GM23338 (cell line): ENCODE measurements around the gene MGLL. TPM values are rescaled to one million over a fixed set of nuclear protein-coding genes. Genes with fewer than 3 reads are reported as not detected.

Experiments
- ATAC-seq: fragments of 200-7000 bp; cut with Tn5 transposase; 3 replicates; pipeline ENCODE4 v1.9.1; 2020
- DNase-seq: peaks from one replicate; pipeline ENCODE4 v3.0.0-alpha.2; 2015; ENCODE audit warnings: low spot score
- H2AFZ ChIP-seq: fragments of 200-600 bp; sonication (generic); 2 replicates; pipeline ENCODE4 v1.8.0; 2016; ENCODE audit warnings: antibody characterized with exemption, mild to moderate bottlenecking, moderate library complexity
- H3F3A ChIP-seq: fragments of 200-600 bp; sonication (generic); replicated peaks from 2 replicates; pipeline ENCODE4 v1.8.0; 2017; ENCODE audit warnings: antibody characterized with exemption, mixed run types, low read depth
- H3K27ac ChIP-seq: fragments of 200-600 bp; sonication (generic); 2 replicates; pipeline ENCODE4 v1.6.1; 2016; ENCODE audit warnings: low read depth
- H3K27me3 ChIP-seq: fragments of 200-600 bp; sonication (generic); 2 replicates; pipeline ENCODE4 v1.8.0; 2016; ENCODE audit warnings: mild to moderate bottlenecking, mixed run types, moderate library complexity; ENCODE audit not compliant: insufficient read depth
- H3K36me3 ChIP-seq: fragments of 200-600 bp; sonication (generic); 2 replicates; pipeline ENCODE4 v1.8.0; 2016; ENCODE audit warnings: mild to moderate bottlenecking; ENCODE audit not compliant: insufficient read depth
- H3K4me1 ChIP-seq: fragments of 200-600 bp; sonication (generic); 2 replicates; pipeline ENCODE4 v1.8.0; 2016; ENCODE audit warnings: mild to moderate bottlenecking, moderate library complexity; ENCODE audit not compliant: insufficient read depth
- H3K4me2 ChIP-seq: fragments of 200-600 bp; sonication (generic); 2 replicates; pipeline ENCODE4 v1.7.1; 2017; ENCODE audit warnings: mixed run types
- H3K4me3 ChIP-seq: fragments of 200-600 bp; sonication (generic); 2 replicates; pipeline ENCODE4 v1.6.1; 2016; ENCODE audit warnings: mixed run types
- H3K79me2 ChIP-seq: fragments of 200-600 bp; sonication (generic); replicated peaks from 2 replicates; pipeline ENCODE4 v1.8.0; 2017; ENCODE audit warnings: mild to moderate bottlenecking; ENCODE audit not compliant: insufficient read depth
- H3K9me2 ChIP-seq: fragments of 200-600 bp; sonication (generic); 2 replicates; pipeline ENCODE4 v1.8.0; 2017; ENCODE audit not compliant: insufficient read depth
- H4K20me1 ChIP-seq: fragments of 200-600 bp; sonication (generic); replicated peaks from 2 replicates; pipeline ENCODE4 v1.8.0; 2017; ENCODE audit warnings: mild to moderate bottlenecking; ENCODE audit not compliant: insufficient read depth
- H3K27ac Mint-ChIP-seq: 2 replicates; pipeline ENCODE4 v1.8.0; 2020; ENCODE audit warnings: inconsistent platforms, mild to moderate bottlenecking, moderate library complexity, mixed read lengths
- H3K27me3 Mint-ChIP-seq: 3 replicates; pipeline ENCODE4 v1.8.0; 2022; ENCODE audit warnings: low read depth, mild to moderate bottlenecking, moderate library complexity, mixed read lengths, inconsistent platforms; ENCODE audit not compliant: insufficient read depth, poor library complexity
- H3K36me3 Mint-ChIP-seq: 3 replicates; pipeline ENCODE4 v1.8.0; 2021; ENCODE audit warnings: low read depth, mild to moderate bottlenecking, inconsistent platforms, moderate library complexity, mixed read lengths
- H3K4me1 Mint-ChIP-seq: 3 replicates; pipeline ENCODE4 v1.8.0; 2020; ENCODE audit warnings: mild to moderate bottlenecking, inconsistent platforms, mixed read lengths
- H3K4me3 Mint-ChIP-seq: 3 replicates; pipeline ENCODE4 v1.8.0; 2021; ENCODE audit warnings: moderate library complexity, mild to moderate bottlenecking, inconsistent platforms, mixed read lengths
- H3K9me3 Mint-ChIP-seq: 3 replicates; pipeline ENCODE4 v1.8.0; 2020; ENCODE audit warnings: moderate library complexity, mild to moderate bottlenecking, inconsistent platforms, mixed read lengths
- EZH2 ChIP-seq: fragments of 200-600 bp; sonication (generic); IDR thresholded peaks from one replicate; pipeline ENCODE4 v1.8.0; 2017; ENCODE audit warnings: antibody characterized with exemption, mild to moderate bottlenecking, low read depth; ENCODE audit not compliant: unreplicated experiment
- JUNB ChIP-seq: IDR thresholded peaks from one replicate; pipeline ENCODE4 v1.6.1; 2016; ENCODE audit warnings: antibody characterized with exemption; ENCODE audit not compliant: unreplicated experiment
- NANOG ChIP-seq: IDR thresholded peaks from 2 replicates; pipeline ENCODE4 v1.6.1; 2016; ENCODE audit warnings: antibody characterized with exemption, borderline replicate concordance
- POLR2AphosphoS5 ChIP-seq: IDR thresholded peaks from 2 replicates; pipeline ENCODE4 v1.6.1; 2016; ENCODE audit warnings: antibody characterized with exemption, low read depth
- STAT1 ChIP-seq: IDR thresholded peaks from one replicate; pipeline ENCODE4 v1.6.1; 2016; ENCODE audit warnings: antibody characterized with exemption; ENCODE audit not compliant: unreplicated experiment
- ZNF114 ChIP-seq: fragments of 250-450 bp; sonication (Bioruptor Pico); IDR thresholded peaks from 2 replicates; pipeline ENCODE4 v1.5.0; 2020; ENCODE audit warnings: mild to moderate bottlenecking, moderate library complexity
- ZNF331 ChIP-seq: fragments of 250-450 bp; sonication (Bioruptor Pico); IDR thresholded peaks from 2 replicates; pipeline ENCODE4 v1.5.0; 2020; ENCODE audit warnings: low read depth, mild to moderate bottlenecking, moderate library complexity
- ZNF462 ChIP-seq: fragments of 250-450 bp; sonication (Bioruptor Pico); IDR thresholded peaks from 2 replicates; pipeline ENCODE4 v1.5.0; 2020; ENCODE audit warnings: mild to moderate bottlenecking, moderate library complexity
- polyA plus RNA-seq: library from polyadenylated mRNA; unstranded; fragments of >200 nt; fragmentation: Nextera tagmentation; extraction: Ambion mirVana; gene quantifications from 2 replicates; pipeline ENCODE4 v1.2.1, GENCODE V29; 2016
- total RNA-seq: library from RNA; depleted of rRNA; stranded (reverse); fragments of >200 nt; shearing (Covaris generic); gene quantifications from 2 replicates; pipeline ENCODE4 v1.2.3, GENCODE V29; 2014
- TF ChIP-seq, protein P1 (sequence below): IDR thresholded peaks from one replicate; pipeline ENCODE4 v1.6.1; 2018; ENCODE audit warnings: antibody characterized with exemption; ENCODE audit not compliant: unreplicated experiment
- TF ChIP-seq, protein P2 (sequence below), 2 experiments: fragments of 200-600 bp in 1 of 2; sonication (generic) in 1 of 2; conservative IDR thresholded peaks; 2 replicates each; pipeline versions ENCODE4 v1.5.1 to v1.6.1; 2016 to 2017; ENCODE audit warnings: antibody characterized with exemption in 2 of 2, low read depth in 2 of 2, mild to moderate bottlenecking in 2 of 2, moderate library complexity in 1 of 2

The MGLL gene
- total and polyA plus RNA-seq, 2 experiments from 2014 or later, result 0.71 to 0.83 TPM

- TF ChIP-seq ZNF462, result no peak
- TF ChIP-seq, protein P1, sequence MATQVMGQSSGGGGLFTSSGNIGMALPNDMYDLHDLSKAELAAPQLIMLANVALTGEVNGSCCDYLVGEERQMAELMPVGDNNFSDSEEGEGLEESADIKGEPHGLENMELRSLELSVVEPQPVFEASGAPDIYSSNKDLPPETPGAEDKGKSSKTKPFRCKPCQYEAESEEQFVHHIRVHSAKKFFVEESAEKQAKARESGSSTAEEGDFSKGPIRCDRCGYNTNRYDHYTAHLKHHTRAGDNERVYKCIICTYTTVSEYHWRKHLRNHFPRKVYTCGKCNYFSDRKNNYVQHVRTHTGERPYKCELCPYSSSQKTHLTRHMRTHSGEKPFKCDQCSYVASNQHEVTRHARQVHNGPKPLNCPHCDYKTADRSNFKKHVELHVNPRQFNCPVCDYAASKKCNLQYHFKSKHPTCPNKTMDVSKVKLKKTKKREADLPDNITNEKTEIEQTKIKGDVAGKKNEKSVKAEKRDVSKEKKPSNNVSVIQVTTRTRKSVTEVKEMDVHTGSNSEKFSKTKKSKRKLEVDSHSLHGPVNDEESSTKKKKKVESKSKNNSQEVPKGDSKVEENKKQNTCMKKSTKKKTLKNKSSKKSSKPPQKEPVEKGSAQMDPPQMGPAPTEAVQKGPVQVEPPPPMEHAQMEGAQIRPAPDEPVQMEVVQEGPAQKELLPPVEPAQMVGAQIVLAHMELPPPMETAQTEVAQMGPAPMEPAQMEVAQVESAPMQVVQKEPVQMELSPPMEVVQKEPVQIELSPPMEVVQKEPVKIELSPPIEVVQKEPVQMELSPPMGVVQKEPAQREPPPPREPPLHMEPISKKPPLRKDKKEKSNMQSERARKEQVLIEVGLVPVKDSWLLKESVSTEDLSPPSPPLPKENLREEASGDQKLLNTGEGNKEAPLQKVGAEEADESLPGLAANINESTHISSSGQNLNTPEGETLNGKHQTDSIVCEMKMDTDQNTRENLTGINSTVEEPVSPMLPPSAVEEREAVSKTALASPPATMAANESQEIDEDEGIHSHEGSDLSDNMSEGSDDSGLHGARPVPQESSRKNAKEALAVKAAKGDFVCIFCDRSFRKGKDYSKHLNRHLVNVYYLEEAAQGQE, result no peak
Observed at GRCh38 chr3:127834771-127835170, 12.5 kb upstream of the MGLL start (continued).

DNA sequence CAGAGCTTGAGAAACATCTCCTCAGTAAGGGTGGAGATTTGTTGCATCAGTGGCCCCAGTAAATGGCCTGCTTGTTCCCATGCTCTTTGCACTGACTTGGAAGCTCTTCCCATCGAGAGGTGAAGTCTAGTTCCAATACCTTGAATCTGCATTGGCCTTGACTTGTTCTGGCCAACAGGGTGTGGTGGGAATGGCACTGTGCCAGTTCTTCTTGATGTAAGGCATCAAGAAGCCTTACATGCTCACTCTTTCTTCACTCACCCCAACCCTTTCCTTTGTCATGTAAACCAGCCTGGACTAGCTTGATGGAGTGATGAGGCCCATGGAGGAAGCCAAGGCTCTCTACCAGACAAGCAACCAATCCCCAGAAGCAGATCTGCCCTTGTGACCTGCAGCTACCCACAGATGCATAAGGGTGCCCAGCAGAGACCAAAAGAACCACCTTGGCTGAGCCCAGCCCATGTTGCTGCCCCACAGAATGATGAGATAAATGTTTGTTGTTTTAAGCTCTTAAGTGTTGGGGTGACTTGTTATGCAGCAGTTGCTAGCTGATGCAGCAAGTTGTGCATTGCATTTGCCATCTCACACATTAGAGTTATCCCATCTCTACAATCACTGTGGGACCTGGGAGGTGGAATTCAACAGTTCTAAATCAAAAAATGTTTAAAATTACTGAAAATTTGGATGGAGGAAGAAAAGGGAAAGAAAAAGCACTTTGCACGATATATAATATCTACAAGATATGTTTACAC lies 11.1 kb upstream of the MGLL start:
- Histone ChIP-seq H3K79me2 (no peaks in the 10 kb centered on the region), H3K4me3 (no peak overlapping the region), H3K27ac (no peak overlapping the region), H4K20me1 (no peaks in the 10 kb centered on the region), H3K27me3 (no peaks in the 10 kb centered on the region), H2AFZ (no peak overlapping the region), H3K9me2 (no peaks in the 10 kb centered on the region), H3F3A (no peaks in the 10 kb centered on the region), H3K4me1 (no peaks in the 10 kb centered on the region), H3K4me2 (no peak overlapping the region), H3K36me3 (no peaks in the 10 kb centered on the region)
- no peaks in the 10 kb centered on the region; the same call in 2 of the 3 replicates for H3K36me3 Mint-ChIP-seq
- H3K4me1 Mint-ChIP-seq, result peaks cover 11% of the 10 kb centered on the region
- H3K4me3 Mint-ChIP-seq, result no peak overlapping the region
- no peak for ATAC-seq
- no peak for DNase-seq
- H3K27me3 Mint-ChIP-seq, result no peaks in the 10 kb centered on the region
- no peak overlapping the region for H3K27ac Mint-ChIP-seq
- H3K9me3 Mint-ChIP-seq, result peaks cover 9% of the 10 kb centered on the region; the same call in 2 of the 3 replicates
- TF ChIP-seq ZNF331 (CRISPR knock-in tag), result no peak
- TF ChIP-seq POLR2AphosphoS5, result no peak
- TF ChIP-seq JUNB, result no peak
- TF ChIP-seq NANOG, result no peak
- TF ChIP-seq, protein P2, sequence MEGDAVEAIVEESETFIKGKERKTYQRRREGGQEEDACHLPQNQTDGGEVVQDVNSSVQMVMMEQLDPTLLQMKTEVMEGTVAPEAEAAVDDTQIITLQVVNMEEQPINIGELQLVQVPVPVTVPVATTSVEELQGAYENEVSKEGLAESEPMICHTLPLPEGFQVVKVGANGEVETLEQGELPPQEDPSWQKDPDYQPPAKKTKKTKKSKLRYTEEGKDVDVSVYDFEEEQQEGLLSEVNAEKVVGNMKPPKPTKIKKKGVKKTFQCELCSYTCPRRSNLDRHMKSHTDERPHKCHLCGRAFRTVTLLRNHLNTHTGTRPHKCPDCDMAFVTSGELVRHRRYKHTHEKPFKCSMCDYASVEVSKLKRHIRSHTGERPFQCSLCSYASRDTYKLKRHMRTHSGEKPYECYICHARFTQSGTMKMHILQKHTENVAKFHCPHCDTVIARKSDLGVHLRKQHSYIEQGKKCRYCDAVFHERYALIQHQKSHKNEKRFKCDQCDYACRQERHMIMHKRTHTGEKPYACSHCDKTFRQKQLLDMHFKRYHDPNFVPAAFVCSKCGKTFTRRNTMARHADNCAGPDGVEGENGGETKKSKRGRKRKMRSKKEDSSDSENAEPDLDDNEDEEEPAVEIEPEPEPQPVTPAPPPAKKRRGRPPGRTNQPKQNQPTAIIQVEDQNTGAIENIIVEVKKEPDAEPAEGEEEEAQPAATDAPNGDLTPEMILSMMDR (conservative IDR thresholded peaks at IDR 0.05; ENCODE audit: low read depth in 2 of 2), result no peak
- no peak for TF ChIP-seq EZH2
- TF ChIP-seq ZNF114 (CRISPR knock-in tag), result no peak
- no peak for TF ChIP-seq STAT1
